HG03108 (cell line): ENCODE data around the gene MS4A6A.
"Not testable (repeated sequence)": the region's sequence is repeated elsewhere in the genome, so short reads cannot be mapped to it uniquely, and the experiment has no call there.

ENCODE experiments used
- ATAC-seq: cut with Tn5 transposase; IDR thresholded peaks from one replicate; pipeline ENCODE4 v1.9.1; 2021; ENCODE audit warnings: moderate library complexity; ENCODE audit not compliant: unreplicated experiment

MS4A6A gene

GRCh38 chr11:60184824-60185511, 2.1 kb upstream of the MS4A6A start:
- no peak for ATAC-seq

GRCh38 chr11:60183591-60184205, 815 bp upstream of the MS4A6A start:
- ATAC-seq, result no peak

GRCh38 chr11:60175860-60176275, 7.0 kb downstream of the MS4A6A start:
- peak; percentile 49 for ATAC-seq

- no peak for ATAC-seq
These were observed 10.9 kb downstream of the MS4A6A start for GRCh38 chr11:60172011-60172410.

GRCh38 chr11:60170566-60170965, 12.3 kb downstream of the MS4A6A start:
- ATAC-seq, result no peak

GRCh38 chr11:60169264-60169915, 13.5 kb downstream of the MS4A6A start:
- no peak for ATAC-seq

- no peak for ATAC-seq
These were observed 14.6 kb downstream of the MS4A6A start for GRCh38 chr11:60168306-60168705.

GRCh38 chr11:60165951-60166350, 16.9 kb downstream of the MS4A6A start:
- no peak for ATAC-seq

- ATAC-seq, result no peak
These were observed 17.3 kb downstream of the MS4A6A start for GRCh38 chr11:60165538-60165937.

- no peak for ATAC-seq
These were observed 18.3 kb downstream of the MS4A6A start for GRCh38 chr11:60164550-60165075.

- no peak for ATAC-seq
These were observed 21.1 kb downstream of the MS4A6A start for GRCh38 chr11:60161766-60162165.

GRCh38 chr11:60161107-60161506, 21.8 kb downstream of the MS4A6A start:
- ATAC-seq, result no peak

GRCh38 chr11:60159868-60160267, 23.0 kb downstream of the MS4A6A start:
- ATAC-seq, result no peak

GRCh38 chr11:60159284-60159683, 23.6 kb downstream of the MS4A6A start:
- ATAC-seq, result no peak

- no peak for ATAC-seq
These were observed 24.2 kb downstream of the MS4A6A start for GRCh38 chr11:60158636-60159035.

GRCh38 chr11:60155931-60156330, 27.0 kb downstream of the MS4A6A start:
- no peak for ATAC-seq

GRCh38 chr11:60152727-60153126, 30.2 kb downstream of the MS4A6A start:
- not testable (repeated sequence) for ATAC-seq

GRCh38 chr11:60150279-60150678, 32.6 kb downstream of the MS4A6A start:
- no peak for ATAC-seq

- no peak for ATAC-seq
These were observed 37.2 kb downstream of the MS4A6A start for GRCh38 chr11:60145677-60146076.

- no peak for ATAC-seq
These were observed 39.1 kb downstream of the MS4A6A start for GRCh38 chr11:60143768-60144167.

- no peak for ATAC-seq
These were observed 49.0 kb downstream of the MS4A6A start for GRCh38 chr11:60133917-60134316.

- ATAC-seq, result no peak
These were observed 51.0 kb downstream of the MS4A6A start for GRCh38 chr11:60131912-60132311.
